ENCODE results near the gene GAS7. TPM values are rescaled to one million over a fixed set of nuclear protein-coding genes. Genes with fewer than 3 reads are reported as not detected.

Gene GAS7
- total RNA-seq, 1 experiment from 2014 or later, result 6.0 TPM

DNA sequence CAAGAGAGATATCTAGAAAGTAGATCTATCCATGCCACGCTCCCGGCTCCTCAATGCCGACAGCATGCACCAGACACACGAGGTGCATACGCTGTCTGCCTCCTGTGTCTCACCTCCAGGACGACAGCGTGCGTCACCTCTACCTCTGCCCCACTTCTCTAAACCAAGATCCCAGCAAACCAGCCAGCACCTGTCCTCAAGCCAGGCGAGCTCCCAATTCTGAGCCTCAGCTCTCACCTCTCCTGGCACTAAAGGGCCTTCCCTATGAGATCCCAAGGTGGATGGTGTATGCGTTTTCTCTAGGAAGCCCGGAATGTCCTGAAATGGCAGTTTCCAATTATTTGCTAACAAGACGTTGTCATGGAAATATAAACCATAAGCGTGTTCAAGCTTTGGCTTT lies 257.1 kb downstream of the GAS7 start:
- Histone ChIP-seq H3K27ac (ENCODE audit: insufficient read length, low read depth, low read length) (no peak overlapping the region), H3K4ac (ENCODE audit: low read depth, low read length) (no peak overlapping the region), H3K79me2 (ENCODE audit: insufficient read depth, low read length) (no peaks in the 10 kb centered on the region), H3K18ac (ENCODE audit: insufficient read length, low read depth, low read length) (no peak overlapping the region), H4K5ac (ENCODE audit: insufficient read length, low read depth, low read length) (no peak overlapping the region), H3K23ac (ENCODE audit: insufficient read length, low read depth, low read length) (no peak overlapping the region), H3K23me2 (ENCODE audit: insufficient read length, low read depth, low read length, poor library complexity, severe bottlenecking) (no peaks in the 10 kb centered on the region), H2AFZ (ENCODE audit: low read length) (no peak overlapping the region), H3K9me3 (ENCODE audit: control insufficient read depth, low read depth, low read length) (no peaks in the 10 kb centered on the region), H3K4me1 (ENCODE audit: insufficient read depth, low read length) (no peaks in the 10 kb centered on the region), H2BK12ac (ENCODE audit: insufficient read length, low read depth, low read length) (no peak overlapping the region), H4K91ac (ENCODE audit: insufficient read length, low read depth, low read length) (no peak overlapping the region), H2BK20ac (ENCODE audit: low read depth, low read length, poor library complexity, severe bottlenecking) (no peak overlapping the region), H4K8ac (replicated peaks; ENCODE audit: insufficient read length, low read depth, low read length) (no peak overlapping the region), H3K4me2 (ENCODE audit: insufficient read depth, insufficient read length, low read length) (no peak overlapping the region), H4K20me1 (ENCODE audit: control insufficient read depth, insufficient read depth, insufficient read length) (no peaks in the 10 kb centered on the region), H3K56ac (ENCODE audit: insufficient read length, low read depth, low read length) (no peak overlapping the region), H2BK15ac (ENCODE audit: low read depth, low read length) (no peak overlapping the region), H2BK5ac (ENCODE audit: insufficient read length, low read length) (no peak overlapping the region), H2BK120ac (ENCODE audit: low read depth, low read length, poor library complexity, severe bottlenecking) (no peak overlapping the region), H2AK5ac (ENCODE audit: insufficient read length, low read length) (no peak overlapping the region), H3K9ac (ENCODE audit: extremely low read depth, insufficient read length, low read length) (no peak overlapping the region), H3K27me3 (ENCODE audit: insufficient read depth, low read length) (no peaks in the 10 kb centered on the region), H3K14ac (ENCODE audit: insufficient read depth, low read length) (no peak overlapping the region), H3K79me1 (ENCODE audit: insufficient read depth, low read depth, low read length, poor library complexity, severe bottlenecking) (no peaks in the 10 kb centered on the region), H3T11ph (ENCODE audit: low read length) (no peak overlapping the region)
- Mint-ChIP-seq H3K27me3 (ENCODE audit: low read depth) (peaks cover 2% of the 10 kb centered on the region; the same call in 1 of the 2 replicates), H3K36me3 (ENCODE audit: insufficient read depth in 1 of 3, low read depth in 3 of 3) (peaks cover 0 to 9% (median 0%) of the 10 kb centered on the region in 3 experiments; a peak in 2 of 7 replicates), H3K4me1 (peaks cover 3 to 6% of the 10 kb centered on the region in 2 experiments), H3K9me3 (peaks cover 2 to 4% of the 10 kb centered on the region in 2 experiments; a peak in 3 of 5 replicates), H3K27ac (no peak overlapping the region), H3K4me3 (no peak overlapping the region)
- TF ChIP-seq, protein P1, sequence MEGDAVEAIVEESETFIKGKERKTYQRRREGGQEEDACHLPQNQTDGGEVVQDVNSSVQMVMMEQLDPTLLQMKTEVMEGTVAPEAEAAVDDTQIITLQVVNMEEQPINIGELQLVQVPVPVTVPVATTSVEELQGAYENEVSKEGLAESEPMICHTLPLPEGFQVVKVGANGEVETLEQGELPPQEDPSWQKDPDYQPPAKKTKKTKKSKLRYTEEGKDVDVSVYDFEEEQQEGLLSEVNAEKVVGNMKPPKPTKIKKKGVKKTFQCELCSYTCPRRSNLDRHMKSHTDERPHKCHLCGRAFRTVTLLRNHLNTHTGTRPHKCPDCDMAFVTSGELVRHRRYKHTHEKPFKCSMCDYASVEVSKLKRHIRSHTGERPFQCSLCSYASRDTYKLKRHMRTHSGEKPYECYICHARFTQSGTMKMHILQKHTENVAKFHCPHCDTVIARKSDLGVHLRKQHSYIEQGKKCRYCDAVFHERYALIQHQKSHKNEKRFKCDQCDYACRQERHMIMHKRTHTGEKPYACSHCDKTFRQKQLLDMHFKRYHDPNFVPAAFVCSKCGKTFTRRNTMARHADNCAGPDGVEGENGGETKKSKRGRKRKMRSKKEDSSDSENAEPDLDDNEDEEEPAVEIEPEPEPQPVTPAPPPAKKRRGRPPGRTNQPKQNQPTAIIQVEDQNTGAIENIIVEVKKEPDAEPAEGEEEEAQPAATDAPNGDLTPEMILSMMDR (conservative IDR thresholded peaks at IDR 0.05), result no peak
- DNase-seq, result no peak
- no CpG with 5 or more reads among the region's 13 CpGs for WGBS (ENCODE audit: extremely low coverage, insufficient read length, low lambda C conversion rate)
